GM18526 (cell line): Measurements from ENCODE around the gene PRCC.

Experiments used
- POLR2A ChIP-seq: IDR thresholded peaks from 3 replicates; pipeline ENCODE4 v1.6.1; 2011; ENCODE audit not compliant: insufficient read length; ENCODE audit errors: extremely low read depth

PRCC gene

DNA sequence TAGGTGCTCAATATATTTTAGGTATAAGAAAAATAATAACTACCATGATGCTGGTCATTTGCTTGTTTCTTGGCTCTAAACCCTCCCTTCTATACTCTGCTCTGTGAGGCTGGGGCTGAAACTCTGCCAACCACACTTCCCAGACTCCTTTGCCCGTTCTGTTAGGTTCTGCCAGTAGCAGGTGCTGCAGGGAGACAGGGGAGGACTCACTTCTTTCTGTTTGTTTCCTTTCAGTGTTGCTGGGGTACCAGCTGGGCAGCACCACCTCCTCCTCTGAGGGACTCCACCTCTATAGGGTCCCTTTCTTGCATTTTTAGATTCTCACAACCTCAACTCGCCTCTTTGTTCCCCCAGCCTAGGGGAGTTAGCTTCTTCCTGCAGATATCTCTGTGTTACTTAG is 66.3 kb downstream of the PRCC start:
- TF ChIP-seq POLR2A: no peak

DNA sequence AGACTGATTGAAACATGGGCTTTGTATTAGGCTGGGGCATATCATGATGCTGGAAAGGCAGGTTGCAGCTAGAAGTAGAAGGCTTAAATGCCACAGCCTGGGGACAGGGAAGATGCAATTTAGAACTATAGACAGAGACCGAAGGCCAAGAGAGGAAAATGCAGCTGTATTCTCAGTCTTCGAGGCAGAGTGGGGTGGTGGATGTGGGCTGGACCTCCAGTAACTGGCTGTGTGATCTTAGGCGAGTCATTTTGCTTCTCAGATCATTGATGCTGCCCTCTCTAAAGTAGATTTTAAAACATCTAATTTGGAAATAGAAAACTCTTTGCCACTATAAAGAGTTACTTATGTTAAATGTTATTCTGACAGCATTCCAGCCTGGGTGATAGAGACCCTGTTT is 67.0 kb downstream of the PRCC start:
- no peak for TF ChIP-seq POLR2A

DNA sequence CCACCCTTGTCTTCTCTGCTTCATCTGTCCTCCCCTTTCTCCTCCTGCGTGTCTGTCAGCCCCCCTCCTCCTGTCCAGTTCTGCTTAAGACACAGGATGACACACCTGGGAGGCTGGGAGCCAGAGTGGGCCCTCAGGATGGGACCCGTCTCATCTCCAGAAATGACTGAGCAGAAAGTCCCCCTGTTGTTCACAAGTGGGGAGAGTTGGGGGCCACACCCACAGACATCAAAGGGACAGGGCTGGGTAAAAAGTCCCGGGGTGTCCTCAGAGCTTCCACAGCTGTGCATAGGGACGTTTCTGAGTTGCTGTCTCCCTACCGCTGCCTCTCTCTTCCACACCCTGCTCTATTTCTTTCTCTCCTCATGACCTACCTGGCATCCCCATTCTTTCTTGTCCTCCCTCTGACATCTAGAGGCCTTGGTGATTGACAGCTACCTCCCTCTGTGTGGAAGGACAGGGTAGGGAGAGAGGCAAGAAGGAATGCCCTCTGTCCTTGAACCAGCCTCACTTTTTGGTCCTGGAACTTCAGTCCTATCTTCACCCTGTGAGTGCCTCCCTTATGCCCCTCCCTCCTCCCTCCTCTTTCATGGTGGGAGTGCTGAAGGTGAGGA is 68.8 kb downstream of the PRCC start:
- TF ChIP-seq POLR2A: no peak

DNA sequence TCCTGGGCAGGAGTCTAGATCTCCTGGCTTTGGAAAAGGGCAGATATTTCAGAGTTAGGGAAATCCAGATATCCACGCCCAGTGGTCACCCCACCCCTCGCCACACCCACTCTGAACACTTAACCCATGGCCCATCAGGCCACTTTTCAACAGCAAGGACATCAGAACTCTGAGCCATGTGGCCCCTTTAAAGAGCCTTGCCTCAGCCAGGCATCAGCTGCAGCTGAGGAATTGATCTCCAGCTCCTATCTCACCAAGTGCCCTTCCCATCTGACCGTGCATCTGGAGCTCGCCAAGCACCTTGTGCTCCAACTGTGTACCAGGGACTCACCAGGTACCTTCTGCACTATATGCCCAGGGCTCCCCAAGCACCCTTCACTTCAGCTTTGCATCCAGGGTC is 69.6 kb downstream of the PRCC start:
- TF ChIP-seq POLR2A: no peak

DNA sequence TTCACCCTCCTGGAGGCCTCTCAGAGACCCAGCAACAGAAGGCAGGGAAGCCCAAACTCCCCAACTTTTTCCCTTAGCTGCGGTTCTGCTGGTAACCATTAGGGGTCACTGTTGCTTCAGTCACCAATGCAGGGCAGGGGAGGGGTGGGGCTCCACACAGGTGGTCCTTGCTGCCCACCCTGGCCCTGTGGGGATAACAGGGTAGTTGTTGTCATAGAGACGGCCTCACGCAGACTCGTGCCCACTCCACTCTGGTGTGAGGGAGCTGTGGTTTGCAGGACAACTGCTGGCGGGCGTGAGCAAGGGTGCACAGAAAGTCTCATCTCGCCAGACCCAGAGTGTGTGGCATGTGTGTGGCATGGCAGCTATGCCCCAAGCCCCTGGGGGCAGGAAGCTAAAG is 71.6 kb downstream of the PRCC start:
- no peak for TF ChIP-seq POLR2A

DNA sequence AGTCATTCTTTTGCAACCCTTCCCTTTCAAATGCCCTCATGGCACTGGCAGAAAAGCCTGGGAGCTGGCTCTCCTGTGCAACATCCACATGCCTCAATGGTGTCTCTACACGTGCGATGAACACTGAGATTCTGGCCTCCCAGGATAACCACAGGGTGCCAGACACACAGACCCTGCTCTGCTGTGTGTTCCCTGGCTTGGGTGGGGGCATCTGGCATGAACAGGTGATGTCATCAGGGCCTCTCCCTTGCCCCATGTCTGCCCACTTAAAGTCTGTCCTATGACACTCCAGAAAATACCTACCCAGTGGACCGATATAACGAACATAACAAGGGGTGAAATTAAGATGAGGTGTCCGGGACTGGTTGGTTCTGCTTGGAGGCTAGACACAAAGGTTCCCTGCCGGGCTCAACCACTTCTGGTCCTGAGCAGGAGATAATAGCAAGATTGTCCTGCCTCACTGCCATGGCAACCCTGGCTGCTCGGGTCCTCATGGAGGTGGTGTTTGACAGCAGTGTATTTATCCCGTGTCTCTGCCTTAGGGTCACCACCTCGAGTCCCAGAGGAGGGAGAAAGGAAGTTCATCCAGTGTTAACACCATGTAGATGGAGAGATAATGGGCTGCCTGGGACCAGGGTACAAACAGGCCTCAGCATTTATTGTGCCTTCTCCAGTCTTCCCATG is 72.2 kb downstream of the PRCC start:
- TF ChIP-seq POLR2A: no peak

DNA sequence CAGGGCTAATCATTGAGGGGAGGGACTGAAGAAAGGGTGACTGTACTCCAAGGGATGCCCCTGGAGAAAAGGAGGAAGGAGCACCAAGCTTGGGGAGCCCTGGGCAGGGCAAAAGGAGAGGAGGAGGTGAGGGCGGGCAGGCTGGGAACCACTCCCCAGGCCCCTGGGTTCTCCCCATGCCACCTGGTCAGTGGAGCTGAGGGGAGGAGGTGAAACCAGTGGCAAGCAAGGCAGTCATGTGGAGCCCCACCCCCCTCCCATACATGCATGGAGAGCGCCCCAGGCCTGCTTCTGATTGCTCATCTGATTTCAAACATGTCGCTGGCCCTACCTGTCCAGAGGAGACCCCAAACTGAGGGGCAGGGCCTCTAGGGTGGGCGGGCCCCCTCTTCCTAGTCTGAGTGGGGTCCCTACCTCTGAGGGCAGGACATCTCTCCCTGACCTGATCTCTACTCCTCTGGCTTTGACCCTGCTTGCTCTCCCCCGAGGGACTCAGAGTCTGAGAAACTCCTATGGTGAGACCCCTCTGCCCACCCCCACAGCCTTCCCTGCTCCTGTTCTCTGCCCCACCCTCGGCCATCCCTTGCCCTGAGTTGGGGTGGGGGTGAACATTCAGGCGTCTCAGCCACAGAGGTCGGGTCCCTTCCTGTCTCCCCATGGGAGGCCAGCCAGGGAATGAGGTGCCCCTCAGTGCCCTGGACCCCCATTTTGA is 73.0 kb downstream of the PRCC start:
- TF ChIP-seq POLR2A: no peak

DNA sequence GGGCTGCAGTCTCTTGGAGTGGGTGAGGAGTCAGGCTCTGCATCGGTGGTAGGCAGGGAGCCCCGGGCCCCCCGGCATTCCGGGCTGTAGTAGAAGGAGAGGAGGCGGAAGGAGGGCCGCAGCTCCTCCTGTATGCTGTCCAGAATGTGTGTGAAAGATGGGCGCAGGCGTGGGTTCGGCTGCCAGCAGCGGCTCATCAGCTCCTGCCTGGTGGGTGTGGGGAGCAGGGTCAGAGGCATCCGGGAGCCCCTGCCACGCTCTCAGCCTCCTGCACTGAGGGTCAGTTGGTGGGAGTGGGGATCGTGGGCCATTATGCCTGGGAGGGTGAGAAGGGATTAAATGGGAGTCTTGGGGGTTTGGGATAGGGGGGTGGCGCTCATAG is 73.6 kb downstream of the PRCC start:
- TF ChIP-seq POLR2A: no peak

DNA sequence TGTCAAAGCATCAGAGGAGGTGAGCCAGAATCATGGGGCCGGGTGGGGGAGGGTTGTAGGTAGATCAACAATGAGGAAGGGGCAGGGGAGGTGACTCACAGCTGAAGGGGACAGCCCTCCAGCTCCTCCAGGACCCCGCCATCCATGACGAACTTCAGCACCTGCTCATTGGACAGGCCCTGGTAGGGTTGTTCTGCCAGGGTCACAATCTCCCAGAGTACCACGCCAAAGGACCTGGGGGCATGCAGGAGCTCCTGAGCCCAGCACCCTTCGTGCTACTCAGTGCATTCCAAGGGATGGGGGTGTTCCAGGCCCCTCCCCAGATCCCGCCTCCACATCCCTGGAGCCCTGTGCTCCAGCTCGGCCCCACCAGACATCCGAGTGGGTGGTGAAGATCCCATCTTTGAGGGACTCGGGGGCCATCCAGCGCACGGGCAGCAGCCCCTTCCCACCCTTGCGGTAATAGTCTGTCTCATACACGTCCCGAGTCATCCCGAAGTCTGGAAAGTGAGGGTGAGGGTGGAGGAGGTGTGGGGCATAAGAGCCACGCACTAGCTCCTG is 74.0 kb downstream of the PRCC start:
- TF ChIP-seq POLR2A: no peak

DNA sequence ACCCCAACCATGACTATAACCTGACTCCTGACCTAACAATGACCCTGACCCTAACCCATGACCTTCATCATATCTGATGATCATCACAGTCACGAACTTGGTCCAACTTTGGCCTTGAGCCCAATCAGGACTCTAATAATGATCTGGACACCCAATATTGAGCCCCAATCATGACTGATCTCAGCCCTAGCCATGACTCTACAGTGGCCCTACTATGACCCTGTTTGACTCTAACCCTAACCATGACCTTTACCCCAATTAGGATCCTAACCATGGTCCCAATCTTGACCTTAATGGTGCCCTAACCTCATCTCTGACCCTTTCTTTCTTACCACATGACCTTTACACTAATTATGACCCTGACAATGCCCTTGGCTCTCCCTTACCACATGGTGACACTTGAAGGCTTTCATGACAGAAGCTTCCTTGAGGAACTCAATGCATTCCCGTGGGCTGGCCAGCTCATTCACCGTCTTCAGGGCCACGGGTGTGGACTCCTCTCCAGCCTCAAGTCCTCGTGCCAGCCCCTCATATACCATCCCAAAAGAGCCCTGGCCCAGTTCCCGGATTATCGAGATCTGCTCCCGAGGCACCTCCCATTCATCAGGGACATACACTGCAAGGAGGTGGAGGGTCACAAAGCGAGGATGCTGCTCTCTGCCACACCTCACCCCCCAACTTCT is 75.4 kb downstream of the PRCC start:
- TF ChIP-seq POLR2A: no peak

DNA sequence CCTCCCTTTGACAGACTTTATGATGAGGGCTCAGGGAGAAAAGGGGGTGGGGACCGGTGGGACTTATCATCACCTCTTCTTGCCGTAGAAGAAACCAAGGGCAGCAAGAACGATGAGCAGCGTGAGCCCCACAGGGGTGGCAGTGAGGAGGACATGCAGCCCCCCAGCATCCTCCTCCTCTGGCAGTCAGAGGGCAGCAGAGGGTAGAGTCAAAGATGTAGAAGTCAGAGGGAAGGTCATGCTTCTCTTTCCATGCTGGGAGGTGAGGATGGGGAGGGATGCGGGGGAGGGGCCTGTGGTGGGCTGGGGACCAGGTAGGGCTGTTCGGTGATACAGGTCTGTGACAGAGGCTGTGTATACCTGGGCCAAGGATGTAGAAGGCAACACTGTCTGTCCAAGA is 76.8 kb downstream of the PRCC start:
- TF ChIP-seq POLR2A: no peak

DNA sequence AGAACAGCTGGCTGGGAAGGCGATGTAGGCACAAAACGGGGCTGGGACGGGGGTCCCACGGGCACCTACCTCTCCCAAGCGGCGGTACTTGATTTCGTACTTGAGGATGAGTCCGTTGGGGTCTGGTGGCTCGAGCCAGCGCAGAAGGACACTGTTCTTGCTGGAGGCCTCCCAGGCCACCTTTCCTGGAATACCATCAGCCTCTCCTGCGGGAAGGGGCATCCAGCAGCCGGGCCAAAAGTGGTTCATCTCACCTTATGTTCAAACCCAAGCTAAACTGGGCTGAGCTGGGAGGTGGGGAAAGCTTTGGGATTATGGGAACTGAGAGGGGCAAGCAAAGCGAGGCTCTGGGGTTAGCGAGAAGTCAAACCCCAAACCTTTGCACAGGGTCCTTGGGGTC is 77.3 kb downstream of the PRCC start:
- no peak for TF ChIP-seq POLR2A

DNA sequence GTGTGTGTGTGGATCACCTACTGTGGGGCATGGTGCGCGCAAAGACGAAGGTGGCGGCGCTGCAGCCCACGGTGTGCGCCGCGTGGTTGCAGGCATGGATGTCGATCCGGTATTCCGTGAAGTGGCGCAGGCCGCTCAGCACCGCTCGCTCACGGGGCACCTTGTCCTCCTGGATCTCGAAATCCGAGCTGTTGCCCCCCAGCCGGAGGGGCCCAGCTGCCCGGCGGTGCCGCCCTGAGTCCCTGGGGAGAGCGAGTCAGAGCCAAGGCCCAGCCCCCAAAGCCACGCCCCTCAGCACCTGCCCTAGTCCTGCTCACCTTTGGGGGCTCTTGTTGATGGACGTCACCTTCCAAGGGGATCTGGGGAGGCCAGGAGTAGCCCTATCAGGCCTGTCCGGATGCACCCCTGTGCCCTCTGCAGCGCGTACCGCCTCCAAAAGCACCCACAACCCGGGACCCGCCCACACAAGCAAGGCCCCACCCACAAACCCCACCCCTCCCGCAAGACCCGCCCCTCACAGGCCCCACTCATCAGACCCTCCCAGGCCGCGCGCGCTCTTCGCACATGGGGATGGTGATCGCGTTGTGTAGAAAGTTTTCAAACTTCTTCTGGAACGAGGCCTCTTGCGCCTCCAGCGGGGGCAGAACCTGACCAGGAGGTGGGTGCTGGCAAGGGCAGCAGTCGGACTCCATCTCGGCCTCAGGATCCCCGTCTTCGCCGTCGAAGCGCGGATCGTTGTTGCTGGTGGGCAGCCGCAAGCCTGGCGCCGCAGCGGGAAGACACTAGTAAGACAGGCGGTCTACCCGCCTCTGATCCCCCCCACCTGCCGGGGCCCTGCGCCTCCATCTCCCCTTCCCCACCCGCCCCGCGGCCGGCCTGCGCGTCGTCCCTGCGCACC is 78.0 kb downstream of the PRCC start:
- no peak for TF ChIP-seq POLR2A

DNA sequence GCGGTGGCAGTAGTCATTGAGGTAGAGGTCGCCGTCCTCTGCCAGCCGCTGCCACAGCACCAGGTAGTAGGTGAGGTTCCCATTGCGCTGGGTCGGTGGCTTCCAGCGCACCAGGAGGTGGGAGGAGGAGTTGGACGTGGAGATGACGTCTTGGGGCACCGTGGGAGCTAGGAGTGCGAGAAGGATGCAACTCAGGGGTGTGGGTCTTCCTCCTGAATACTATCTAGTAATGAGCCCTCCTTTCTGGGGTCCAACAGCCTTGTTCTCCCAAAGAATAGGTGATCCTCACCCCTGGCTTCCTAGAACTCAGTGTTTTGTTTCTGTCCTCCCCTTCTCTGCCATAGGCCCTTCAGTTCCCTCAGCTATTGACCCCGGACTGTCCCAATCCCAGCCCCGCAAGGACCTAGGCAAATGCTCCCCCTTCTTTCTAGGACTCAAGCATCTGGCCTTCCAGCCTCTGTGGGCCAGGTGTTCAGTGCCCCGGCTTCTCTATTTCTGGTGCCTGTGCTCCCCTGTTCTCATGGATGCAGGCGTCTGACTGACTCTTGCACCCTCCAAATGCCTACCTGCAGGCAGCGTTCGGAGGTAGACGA is 78.7 kb downstream of the PRCC start:
- no peak for TF ChIP-seq POLR2A
